SK-N-SH (cell line): ENCODE measurements around the gene EYA2.

Source experiments
- CHD2 ChIP-seq: fragments of 150-350 bp; IDR thresholded peaks from 2 replicates; pipeline ENCODE4 v1.6.1; 2018; ENCODE audit warnings: low read length; ENCODE audit not compliant: partially characterized antibody
- CTCF ChIP-seq: fragments of 200-600 bp; sonication (generic); IDR thresholded peaks from 2 replicates; pipeline ENCODE4 v1.6.1; 2017; ENCODE audit warnings: antibody characterized with exemption, mild to moderate bottlenecking, moderate library complexity
- FOXJ3 ChIP-seq: sonication (generic); formaldehyde crosslinking; IDR thresholded peaks from 2 replicates; pipeline ENCODE4 v1.5.1; 2020; ENCODE audit warnings: mild to moderate bottlenecking, missing genetic modification reagents
- MAX ChIP-seq: IDR thresholded peaks from 2 replicates; pipeline ENCODE4 v1.4.0; 2012; ENCODE audit warnings: low read depth
- MXI1 ChIP-seq: IDR thresholded peaks from 2 replicates; pipeline ENCODE4 v1.6.1; 2012; ENCODE audit warnings: mild to moderate bottlenecking, low read depth, low read length, improper control_type of control experiment
- POLR2AphosphoS5 ChIP-seq: IDR thresholded peaks from 2 replicates; pipeline ENCODE4 v1.6.1; 2012; ENCODE audit warnings: low read depth, low read length
- REST ChIP-seq: IDR thresholded peaks from 2 replicates; pipeline ENCODE4 v1.6.1; 2012; ENCODE audit warnings: mild to moderate bottlenecking, low read depth, low read length, moderate library complexity

GRCh38 chr20:47189060-47189459 lies 294.4 kb downstream of the EYA2 start:
- TF ChIP-seq MXI1 (no peak), CHD2 (no peak), MAX (no peak), CTCF (no peak), FOXJ3 (CRISPR knock-in tag) (no peak), POLR2AphosphoS5 (no peak), REST (no peak)
